Occipital lobe (tissue), 2 donors: ENCODE results near the gene DPCD. TPM values are rescaled to one million over a fixed set of nuclear protein-coding genes. Genes with fewer than 3 reads are reported as not detected.
"Not testable (repeated sequence)": the region's sequence is repeated elsewhere in the genome, so short reads cannot be mapped to it uniquely, and the experiment has no call there.

Experiments
- DNase-seq: peaks from one replicate; lab custom pipeline; 2025; lab: John Stamatoyannopoulos, UW
- total RNA-seq: library from RNA; depleted of rRNA; stranded (reverse); fragments of >200 nt; gene quantifications from one replicate; pipeline ENCODE4 v1.2.3, GENCODE V29; 2014

DPCD gene
- total RNA-seq, 1 donor from 2014 or later = 12.5 TPM

- DNase-seq = no peak
Measured at GRCh38 chr10:101617824-101618568, 29.9 kb downstream of the DPCD start.

GRCh38 chr10:101618871-101619270 lies 30.8 kb downstream of the DPCD start:
- DNase-seq = no peak

GRCh38 chr10:101619983-101620382 lies 31.9 kb downstream of the DPCD start:
- no peak for DNase-seq

- DNase-seq = no peak
Measured at GRCh38 chr10:101623528-101623927, 35.4 kb downstream of the DPCD start.

DNA sequence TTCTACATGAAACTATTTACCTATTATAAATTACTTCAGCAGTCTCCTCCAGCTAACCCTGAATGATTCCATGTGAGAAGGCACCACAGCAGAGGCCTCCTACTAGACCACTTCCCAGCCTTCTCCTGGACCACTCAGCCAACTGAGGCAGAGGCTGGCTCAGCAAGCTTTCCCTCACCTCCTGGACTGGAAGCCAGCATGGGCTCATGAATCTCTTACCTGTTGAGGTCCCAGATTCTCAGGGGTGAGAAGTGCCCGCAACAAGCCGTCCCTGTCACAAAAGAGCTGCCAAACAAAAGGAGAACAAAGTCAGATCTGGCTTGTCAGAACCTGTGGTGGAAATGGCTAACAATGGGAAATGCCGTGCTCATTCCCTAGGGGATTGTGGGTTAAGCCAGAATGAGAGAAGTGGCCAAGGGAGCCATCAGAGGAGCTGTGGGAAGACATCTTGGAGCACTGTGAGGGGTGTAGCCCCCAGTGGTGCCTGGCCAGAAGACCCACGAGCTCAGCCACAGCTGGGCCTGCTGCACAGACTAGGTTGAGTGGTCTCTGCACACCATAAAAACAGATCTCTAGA lies 36.5 kb downstream of the DPCD start:
- DNase-seq = no peak

DNA sequence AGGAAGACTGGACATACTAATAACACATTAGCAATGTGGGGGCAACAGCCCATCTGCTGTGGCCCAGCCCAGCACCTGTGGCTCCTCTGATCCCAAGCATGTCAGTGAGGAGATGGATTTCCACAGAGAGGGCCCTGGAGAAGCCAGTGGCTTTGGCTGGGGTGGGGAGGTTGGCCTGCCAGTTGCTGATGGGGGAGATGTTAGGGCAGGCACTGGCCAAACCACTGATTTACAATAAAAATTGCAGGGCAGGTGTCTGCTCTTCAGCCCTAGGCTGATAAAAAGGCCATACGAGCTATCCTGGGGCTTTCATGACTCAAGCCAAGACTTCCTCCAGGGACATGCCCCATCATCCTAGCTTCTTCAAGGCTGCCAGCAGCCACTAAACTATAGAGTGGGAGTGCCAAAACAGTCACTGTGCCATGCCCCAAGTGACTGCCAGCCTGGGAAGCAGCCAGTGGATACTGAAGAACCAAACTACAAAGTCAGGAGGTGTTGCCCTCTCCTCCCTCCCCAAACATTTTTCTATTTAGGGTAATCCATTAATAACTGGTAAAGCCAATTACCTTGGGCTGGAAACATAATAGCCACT lies 37.8 kb downstream of the DPCD start:
- DNase-seq = no peak

GRCh38 chr10:101629837-101630632 lies 41.9 kb downstream of the DPCD start:
- DNase-seq = no peak

GRCh38 chr10:101630633-101630920 lies 42.5 kb downstream of the DPCD start:
- DNase-seq = no peak

DNA sequence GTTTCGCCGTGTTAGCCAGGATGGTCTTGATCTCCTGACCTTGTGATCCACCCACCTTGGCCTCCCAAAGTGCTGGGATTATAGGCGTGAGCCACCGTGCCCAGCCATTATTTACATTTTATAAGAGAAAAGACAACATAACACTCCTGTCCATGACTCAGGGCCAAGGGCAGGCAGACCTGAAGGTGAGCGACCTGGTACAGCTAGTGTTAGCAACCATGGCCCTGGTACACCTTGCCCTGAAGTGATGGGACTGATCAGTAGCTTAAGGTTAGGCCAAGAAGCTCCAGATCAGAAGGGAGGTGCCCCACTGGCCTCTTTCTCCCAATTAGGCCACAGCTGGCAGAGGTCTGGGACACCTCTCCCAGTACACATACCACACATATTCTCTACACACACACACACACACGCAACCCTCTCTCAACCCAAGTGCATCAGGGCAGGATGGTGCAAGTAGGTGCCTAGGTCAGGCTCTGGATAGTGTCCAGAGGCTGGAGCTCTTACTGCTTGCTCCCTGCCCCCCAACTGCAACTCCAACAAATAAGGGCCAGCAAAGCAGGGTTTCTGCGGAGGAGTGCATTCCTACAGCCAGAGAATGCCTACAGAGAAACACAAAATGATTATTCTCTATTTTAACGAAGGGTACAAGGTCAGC lies 43.8 kb downstream of the DPCD start:
- DNase-seq = no peak

DNA sequence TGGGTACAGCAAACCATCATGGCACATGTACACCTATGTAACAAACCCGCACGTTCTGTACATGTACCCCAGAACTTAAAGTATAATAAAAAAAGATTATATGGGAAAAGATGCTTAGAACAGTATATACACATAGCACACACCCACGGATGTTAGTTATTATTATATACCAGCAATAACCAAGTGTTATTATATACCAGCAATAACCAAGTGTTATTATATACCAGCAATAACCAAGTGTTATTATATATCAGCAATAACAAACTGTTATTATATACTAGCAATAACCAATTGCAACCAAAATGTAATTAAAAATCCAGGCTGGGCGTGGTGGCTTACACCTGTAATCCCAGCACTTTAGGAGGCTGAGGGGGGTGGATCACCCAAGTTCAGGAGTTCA lies 45.4 kb downstream of the DPCD start:
- not testable (repeated sequence) for DNase-seq

GRCh38 chr10:101639141-101639900 lies 51.2 kb downstream of the DPCD start:
- no peak for DNase-seq

- no peak for DNase-seq
Measured at GRCh38 chr10:101643546-101643945, 55.4 kb downstream of the DPCD start.

DNA sequence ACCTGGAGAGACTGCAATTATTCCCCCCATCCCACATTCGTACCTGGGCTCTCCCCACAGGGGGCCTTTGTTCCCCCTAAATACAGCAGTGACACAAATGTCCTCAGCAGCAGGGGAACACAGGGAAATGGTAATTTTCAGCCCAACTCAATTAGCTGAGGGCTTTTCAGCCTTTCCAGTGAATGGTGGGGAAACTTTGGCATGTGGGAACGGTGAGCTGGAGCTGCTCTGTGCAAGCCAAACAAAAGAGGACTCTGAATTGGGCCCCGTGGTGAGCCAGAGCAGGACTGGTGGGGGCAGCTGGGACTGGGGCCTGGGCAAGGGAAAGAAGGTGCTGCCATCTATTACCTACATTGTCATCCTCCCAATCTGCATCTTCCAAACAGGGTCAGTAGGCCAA lies 55.9 kb downstream of the DPCD start:
- no peak for DNase-seq

DNA sequence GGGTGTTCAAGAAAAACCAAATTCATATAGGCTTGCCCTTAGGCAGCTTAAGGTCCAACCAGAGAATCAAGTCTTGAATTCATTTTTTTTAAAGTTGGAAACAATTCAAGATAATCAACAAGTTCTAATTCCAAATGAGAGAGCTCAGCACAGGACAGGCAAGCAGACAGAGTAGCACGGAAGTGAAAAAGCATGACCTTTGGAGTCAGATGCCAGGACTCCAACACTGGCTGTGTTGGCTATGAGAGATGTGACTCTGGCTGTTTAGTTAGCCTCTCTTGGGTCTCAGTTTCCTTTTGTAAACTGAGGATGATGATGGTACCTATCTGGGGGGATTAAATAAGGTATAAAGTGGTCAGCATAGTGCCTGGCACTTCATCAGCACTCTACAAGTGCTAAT lies 57.5 kb downstream of the DPCD start:
- no peak for DNase-seq

GRCh38 chr10:101646364-101646763 lies 58.2 kb downstream of the DPCD start:
- DNase-seq = peak; percentile 23

DNA sequence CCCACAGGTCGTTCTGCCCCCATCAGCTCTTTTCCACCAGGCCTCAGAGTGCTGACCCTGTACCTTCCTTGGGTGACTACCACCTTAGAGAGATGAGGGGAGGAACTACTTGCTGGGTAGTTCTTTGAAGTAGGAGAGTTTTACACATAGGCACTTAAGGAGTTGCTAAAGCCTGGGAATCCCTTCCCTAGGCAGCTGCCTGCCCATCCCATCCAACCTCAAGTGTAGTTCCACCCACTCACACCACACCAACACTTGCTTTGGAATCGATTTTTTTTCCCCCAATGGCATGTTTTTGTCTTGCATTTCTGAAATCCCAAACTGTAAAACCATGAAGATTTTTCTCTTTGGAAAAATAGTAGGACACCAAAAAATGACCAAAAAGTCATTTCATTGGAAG lies 59.1 kb downstream of the DPCD start:
- DNase-seq = no peak

DNA sequence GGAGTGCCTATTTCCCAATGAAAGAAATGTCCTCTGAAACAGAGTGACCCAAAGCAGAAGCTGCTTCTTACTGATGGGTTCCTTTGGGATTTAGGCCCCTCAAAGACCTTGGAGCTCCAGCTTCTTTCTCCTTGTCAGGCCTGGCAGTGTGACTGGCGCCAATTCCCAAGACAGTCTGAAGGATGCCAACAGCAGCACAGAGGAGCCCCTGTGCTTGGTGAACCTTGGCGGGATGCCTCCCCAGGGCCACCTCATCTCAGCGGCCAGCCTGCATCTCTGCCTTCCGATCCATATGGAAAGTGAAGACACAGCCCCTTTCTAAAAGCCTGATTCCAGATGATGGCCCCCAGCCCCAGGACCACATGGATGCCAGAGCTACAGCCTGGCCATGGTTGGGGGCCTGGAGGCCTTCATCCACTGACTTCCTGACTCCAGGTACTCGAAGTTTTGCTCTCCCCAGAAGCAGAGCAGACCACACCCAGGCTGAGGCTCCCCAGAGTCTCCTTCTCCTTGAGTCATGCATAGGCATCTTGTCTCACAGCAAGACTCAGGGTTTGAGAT lies 61.5 kb downstream of the DPCD start:
- no peak for DNase-seq

DNA sequence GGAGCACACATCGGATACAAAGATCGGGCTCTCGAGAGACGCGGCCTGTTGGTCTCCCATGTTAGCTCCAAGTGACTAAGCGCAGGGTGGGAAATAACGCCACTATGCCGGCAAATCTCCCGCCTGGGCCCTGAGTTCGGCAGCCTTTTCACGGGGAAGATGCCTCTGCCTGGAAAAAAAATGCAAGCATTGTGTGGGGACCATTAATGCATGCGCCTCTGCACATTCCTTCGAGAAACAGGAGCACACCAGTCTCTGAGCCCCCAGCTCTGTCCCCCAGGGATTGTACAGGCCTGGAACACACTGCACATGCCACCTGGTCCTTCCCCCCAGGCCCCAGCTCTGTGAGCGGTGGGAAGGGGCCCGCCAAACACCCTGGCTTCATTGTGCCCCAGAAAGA lies 62.7 kb downstream of the DPCD start:
- DNase-seq = no peak

DNA sequence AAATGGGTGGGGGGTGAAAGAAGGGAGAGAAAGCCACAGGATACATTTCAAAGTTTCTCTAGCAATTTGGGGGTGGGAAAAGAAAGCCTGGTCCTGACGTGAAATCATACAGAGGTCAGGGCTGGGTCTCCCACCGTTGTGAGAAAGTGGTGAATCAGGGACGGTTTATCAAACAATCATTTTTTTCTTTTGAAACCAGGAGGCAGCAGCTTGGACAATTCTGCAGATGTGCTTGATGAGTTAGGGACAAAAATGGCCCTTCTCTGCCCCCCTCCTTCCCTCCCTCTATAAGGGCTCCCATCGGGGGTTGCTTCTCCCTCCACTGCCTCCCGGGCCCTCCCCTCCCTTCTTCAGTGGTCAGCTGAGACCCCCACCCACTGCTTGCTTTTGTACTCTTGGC lies 63.2 kb downstream of the DPCD start:
- DNase-seq = no peak

GRCh38 chr10:101653536-101653935 lies 65.4 kb downstream of the DPCD start:
- DNase-seq = no peak

DNA sequence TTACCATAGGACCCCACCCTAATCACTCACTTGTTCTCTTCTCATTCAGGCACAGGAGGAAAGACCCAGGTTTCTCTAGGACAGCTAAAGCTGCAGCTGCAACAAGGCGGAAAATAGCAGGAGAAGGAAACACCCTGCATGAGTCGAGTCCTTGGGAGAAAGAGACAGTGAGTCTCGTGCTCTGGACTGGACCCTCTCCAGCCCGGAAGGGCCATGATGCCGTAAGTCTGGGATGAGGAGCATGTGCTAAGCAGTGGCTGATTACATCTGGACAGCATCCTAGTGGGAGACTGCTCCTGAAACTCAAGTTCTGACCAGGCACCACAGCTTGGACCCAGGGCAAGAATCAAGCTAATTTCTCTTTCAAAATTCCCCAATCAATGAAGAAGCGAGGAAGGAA lies 67.4 kb downstream of the DPCD start:
- DNase-seq = no peak
